OCI-LY1 (cell line): Measurements from ENCODE around the gene GMPR.

Experiments used
- CTCF ChIP-seq: fragments of 200-600 bp; sonication (generic), shearing (Covaris generic); IDR thresholded peaks from 2 replicates; pipeline ENCODE4 v1.5.1; 2017; ENCODE audit warnings: mild to moderate bottlenecking, antibody characterized with exemption, low read length, moderate library complexity, mixed read lengths
- EZH2 ChIP-seq: fragments of 200-600 bp; sonication (generic), shearing (Covaris generic); IDR thresholded peaks from 2 replicates; pipeline ENCODE4 v1.8.0; 2017; ENCODE audit warnings: borderline replicate concordance, mixed run types, mild to moderate bottlenecking, antibody characterized with exemption, low read length, moderate library complexity, mixed read lengths

- TF ChIP-seq CTCF (no peak), EZH2 (no peak)
These were observed 33.0 kb downstream of the GMPR start for GRCh38 chr6:16271428-16271827.
